Measurements from ENCODE around the gene SLC6A2. TPM values are rescaled to one million over a fixed set of nuclear protein-coding genes. Genes with fewer than 3 reads are reported as not detected.
"Not testable (repeated sequence)": the region's sequence is repeated elsewhere in the genome, so short reads cannot be mapped to it uniquely, and the experiment has no call there.

SLC6A2 gene
- total and polyA plus RNA-seq, 9 of the 15 experiments (the other 6 are each of a cell fraction or from before 2014, with no cell fraction given), result not detected

GRCh38 chr16:55753145-55753631 lies 97.4 kb downstream of the SLC6A2 start (continued):
- peak; percentile 38; the same call in 1 of the 2 replicates for TF ChIP-seq GABPA (tag; conservative IDR thresholded peaks at IDR 0.05; ENCODE audit: low read depth)
- peak; percentile 92 for TF ChIP-seq FOSL1 (tag; conservative IDR thresholded peaks at IDR 0.05)
- peak; percentile 72 to 98 for TF ChIP-seq ETV6 (IDR thresholded peaks at IDR 0.05; ENCODE audit: borderline replicate concordance in 1 of 2, low read depth in 2 of 2, low read length in 1 of 2)
- not testable (repeated sequence) for TF ChIP-seq ETV6 (CRISPR knock-in tag; IDR thresholded peaks at IDR 0.05; ENCODE audit: borderline replicate concordance); ATF3 (CRISPR knock-in tag; conservative IDR thresholded peaks at IDR 0.05)
- TF ChIP-seq ARNT (IDR thresholded peaks at IDR 0.05), result peak in 1 of 2 experiments; percentile 76; a peak in 2 of 4 replicates
- peak in 1 of 2 experiments; percentile 6; a peak in 1 of 4 replicates for TF ChIP-seq RAD21 (CRISPR knock-in tag; conservative IDR thresholded peaks at IDR 0.05 in 1 of 2, IDR thresholded peaks at IDR 0.05 in 1 of 2)
- TF ChIP-seq ATF3 (IDR thresholded peaks at IDR 0.05), result peak; percentile 29; the same call in 1 of the 2 replicates

Other genes with a start within 250 kb of the SLC6A2 start
- gene MMP2, start 176.8 kb upstream of the SLC6A2 start, total RNA-seq (2014; rRNA removed), result 0.05 TPM in 1 of 2 replicates, not detected in the other
- gene MMP2, start 176.8 kb upstream of the SLC6A2 start, total RNA-seq (2014; rRNA removed; fragmentation: Illumina TruSeq; extraction: Trizol), result not detected in 2 replicates
- not detected in 2 replicates for gene MMP2, start 176.8 kb upstream of the SLC6A2 start, total RNA-seq (2015; rRNA removed; fragmentation: Illumina TruSeq; extraction: Trizol)
- 0.53 and 1.4 TPM in 2 replicates for gene MMP2, start 176.8 kb upstream of the SLC6A2 start, total RNA-seq (2021)
- not detected in 2 replicates for gene MMP2, start 176.8 kb upstream of the SLC6A2 start, polyA plus RNA-seq (2011; rRNA removed)
- gene MMP2, start 176.8 kb upstream of the SLC6A2 start, polyA plus RNA-seq (2014; fragmentation: Illumina TruSeq; extraction: Trizol), result not detected in 2 replicates
- gene MMP2, start 176.8 kb upstream of the SLC6A2 start, polyA plus RNA-seq (2014; fragmentation: Nextera tagmentation; extraction: Ambion mirVana), result not detected
- not detected in 2 replicates for gene MMP2, start 176.8 kb upstream of the SLC6A2 start, polyA plus RNA-seq (2014; rRNA removed)
- gene LPCAT2, start 146.9 kb upstream of the SLC6A2 start, total RNA-seq (2014; rRNA removed), result 7.2 and 8.6 TPM in 2 replicates
- 11.4 and 14.0 TPM in 2 replicates for gene LPCAT2, start 146.9 kb upstream of the SLC6A2 start, total RNA-seq (2014; rRNA removed; fragmentation: Illumina TruSeq; extraction: Trizol)
- gene LPCAT2, start 146.9 kb upstream of the SLC6A2 start, total RNA-seq (2015; rRNA removed; fragmentation: Illumina TruSeq; extraction: Trizol), result 12.6 and 13.8 TPM in 2 replicates
- 13.1 and 15.0 TPM in 2 replicates for gene LPCAT2, start 146.9 kb upstream of the SLC6A2 start, total RNA-seq (2021)
- gene LPCAT2, start 146.9 kb upstream of the SLC6A2 start, polyA plus RNA-seq (2011; rRNA removed), result 3.2 and 4.4 TPM in 2 replicates
- gene LPCAT2, start 146.9 kb upstream of the SLC6A2 start, polyA plus RNA-seq (2014; fragmentation: Illumina TruSeq; extraction: Trizol), result 6.5 and 7.3 TPM in 2 replicates
- gene LPCAT2, start 146.9 kb upstream of the SLC6A2 start, polyA plus RNA-seq (2014; fragmentation: Nextera tagmentation; extraction: Ambion mirVana), result 1 to 10 TPM; 2.9 to 3.1 TPM
- 7.8 and 8.3 TPM in 2 replicates for gene LPCAT2, start 146.9 kb upstream of the SLC6A2 start, polyA plus RNA-seq (2014; rRNA removed)
- gene CAPNS2, start 89.3 kb upstream of the SLC6A2 start, total RNA-seq (2014; rRNA removed), result not detected in 2 replicates
- gene CAPNS2, start 89.3 kb upstream of the SLC6A2 start, total RNA-seq (2014; rRNA removed; fragmentation: Illumina TruSeq; extraction: Trizol), result 0.33 and 0.48 TPM in 2 replicates
- gene CAPNS2, start 89.3 kb upstream of the SLC6A2 start, total RNA-seq (2015; rRNA removed; fragmentation: Illumina TruSeq; extraction: Trizol), result 0.14 and 0.38 TPM in 2 replicates
- gene CAPNS2, start 89.3 kb upstream of the SLC6A2 start, total RNA-seq (2021), result 0.36 and 0.38 TPM in 2 replicates
- gene CAPNS2, start 89.3 kb upstream of the SLC6A2 start, polyA plus RNA-seq (2011; rRNA removed), result not detected in 2 replicates
- gene CAPNS2, start 89.3 kb upstream of the SLC6A2 start, polyA plus RNA-seq (2014; fragmentation: Illumina TruSeq; extraction: Trizol), result 0.12 TPM in 1 of 2 replicates, not detected in the other
- gene CAPNS2, start 89.3 kb upstream of the SLC6A2 start, polyA plus RNA-seq (2014; fragmentation: Nextera tagmentation; extraction: Ambion mirVana), result under 1 TPM; 0.24 to 0.65 TPM
- 0.12 TPM in 1 of 2 replicates, not detected in the other for gene CAPNS2, start 89.3 kb upstream of the SLC6A2 start, polyA plus RNA-seq (2014; rRNA removed)
- not detected in 2 replicates for gene CES1, start 177.1 kb downstream of the SLC6A2 start, total RNA-seq (2014; rRNA removed)
- gene CES1, start 177.1 kb downstream of the SLC6A2 start, total RNA-seq (2014; rRNA removed; fragmentation: Illumina TruSeq; extraction: Trizol), result not detected in 2 replicates
- 0.22 TPM in 1 of 2 replicates, not detected in the other for gene CES1, start 177.1 kb downstream of the SLC6A2 start, total RNA-seq (2015; rRNA removed; fragmentation: Illumina TruSeq; extraction: Trizol)
- gene CES1, start 177.1 kb downstream of the SLC6A2 start, total RNA-seq (2021), result 0.87 and 1.2 TPM in 2 replicates
- 0.14 TPM in 1 of 2 replicates, not detected in the other for gene CES1, start 177.1 kb downstream of the SLC6A2 start, polyA plus RNA-seq (2011; rRNA removed)
- not detected in 2 replicates for gene CES1, start 177.1 kb downstream of the SLC6A2 start, polyA plus RNA-seq (2014; fragmentation: Illumina TruSeq; extraction: Trizol)
- under 1 TPM; 0.10 to 0.13 TPM for gene CES1, start 177.1 kb downstream of the SLC6A2 start, polyA plus RNA-seq (2014; fragmentation: Nextera tagmentation; extraction: Ambion mirVana)
- 0.19 TPM in 1 of 2 replicates, not detected in the other for gene CES1, start 177.1 kb downstream of the SLC6A2 start, polyA plus RNA-seq (2014; rRNA removed)
- not detected in 2 replicates for gene CES5A, start 219.4 kb downstream of the SLC6A2 start, total RNA-seq (2014; rRNA removed)
- 0.19 TPM in 1 of 2 replicates, not detected in the other for gene CES5A, start 219.4 kb downstream of the SLC6A2 start, total RNA-seq (2014; rRNA removed; fragmentation: Illumina TruSeq; extraction: Trizol)
- gene CES5A, start 219.4 kb downstream of the SLC6A2 start, total RNA-seq (2015; rRNA removed; fragmentation: Illumina TruSeq; extraction: Trizol), result not detected in 2 replicates
- 0.07 and 0.29 TPM in 2 replicates for gene CES5A, start 219.4 kb downstream of the SLC6A2 start, total RNA-seq (2021)
- not detected in 2 replicates for gene CES5A, start 219.4 kb downstream of the SLC6A2 start, polyA plus RNA-seq (2011; rRNA removed)
- 0.16 and 0.25 TPM in 2 replicates for gene CES5A, start 219.4 kb downstream of the SLC6A2 start, polyA plus RNA-seq (2014; fragmentation: Illumina TruSeq; extraction: Trizol)
- gene CES5A, start 219.4 kb downstream of the SLC6A2 start, polyA plus RNA-seq (2014; fragmentation: Nextera tagmentation; extraction: Ambion mirVana), result under 1 TPM; 0.15 to 0.17 TPM
- 0.09 and 0.22 TPM in 2 replicates for gene CES5A, start 219.4 kb downstream of the SLC6A2 start, polyA plus RNA-seq (2014; rRNA removed)

Data from K562 (cell line).